GM19351 (cell line): Measurements from ENCODE around the gene FNIP2.
"Not testable (repeated sequence)": the region's sequence is repeated elsewhere in the genome, so short reads cannot be mapped to it uniquely, and the experiment has no call there.

Experiments
- ATAC-seq: cut with Tn5 transposase; IDR thresholded peaks from one replicate; pipeline ENCODE4 v1.9.1; 2021; ENCODE audit warnings: mild to moderate bottlenecking, moderate library complexity; ENCODE audit not compliant: unreplicated experiment

Gene FNIP2

GRCh38 chr4:158946825-158947224, 178.0 kb downstream of the FNIP2 start:
- ATAC-seq, result no peak

- ATAC-seq, result no peak
Measured at GRCh38 chr4:158948071-158948470, 179.2 kb downstream of the FNIP2 start.

GRCh38 chr4:158949099-158949498, 180.3 kb downstream of the FNIP2 start:
- no peak for ATAC-seq

- ATAC-seq, result not testable (repeated sequence)
Measured at GRCh38 chr4:158952221-158952774, 183.5 kb downstream of the FNIP2 start.

- not testable (repeated sequence) for ATAC-seq
Measured at GRCh38 chr4:158956345-158956744, 187.5 kb downstream of the FNIP2 start.

- not testable (repeated sequence) for ATAC-seq
Measured at GRCh38 chr4:158956918-158957317, 188.1 kb downstream of the FNIP2 start.
